Activated CD8-positive, alpha-beta memory T cell treated with anti-CD3 and anti-CD28 coated beads, Interleukin-2, amount 50 U/mL, for 1 hour (primary cell): ENCODE measurements around the gene CCDC40.

Source experiments
- DNase-seq: peaks from one replicate; pipeline ENCODE4 v3.0.0-alpha.2; 2020; ENCODE audit errors: extremely low read depth

CCDC40 gene

GRCh38 chr17:80101011-80101945 is 64.8 kb downstream of the CCDC40 start, which contains the start of gene GAA:
Gene GAA, plus strand, starts transcription at chr17:80101581. Its CDS starts 3,006 bp downstream, at chr17:80104587.
- DNase-seq = peak; percentile 62

GRCh38 chr17:80101946-80102663 is 65.7 kb downstream of the CCDC40 start:
- DNase-seq = no peak

- DNase-seq = no peak
Measured at GRCh38 chr17:80102664-80103448, 66.4 kb downstream of the CCDC40 start.

- no peak for DNase-seq
Measured at GRCh38 chr17:80103449-80104085, 67.1 kb downstream of the CCDC40 start.

GRCh38 chr17:80104321-80104955 is 68.0 kb downstream of the CCDC40 start:
- no peak for DNase-seq

GRCh38 chr17:80104956-80105375 is 68.5 kb downstream of the CCDC40 start:
- no peak for DNase-seq

- no peak for DNase-seq
Measured at GRCh38 chr17:80105762-80106161, 69.3 kb downstream of the CCDC40 start.

GRCh38 chr17:80106176-80106575 is 69.7 kb downstream of the CCDC40 start:
- DNase-seq = no peak

GRCh38 chr17:80106751-80107150 is 70.3 kb downstream of the CCDC40 start:
- no peak for DNase-seq

GRCh38 chr17:80107231-80108021 is 71.0 kb downstream of the CCDC40 start:
- no peak for DNase-seq

- no peak for DNase-seq
Measured at GRCh38 chr17:80108036-80108971, 71.9 kb downstream of the CCDC40 start.

- no peak for DNase-seq
Measured at GRCh38 chr17:80109066-80109660, 72.7 kb downstream of the CCDC40 start.

GRCh38 chr17:80109713-80110446 is 73.4 kb downstream of the CCDC40 start:
- DNase-seq = no peak

- no peak for DNase-seq
Measured at GRCh38 chr17:80110447-80110812, 74.0 kb downstream of the CCDC40 start.

GRCh38 chr17:80110927-80111701 is 74.7 kb downstream of the CCDC40 start:
- no peak for DNase-seq

- no peak for DNase-seq
Measured at GRCh38 chr17:80111702-80112470, 75.4 kb downstream of the CCDC40 start.
